Dermis microvascular lymphatic vessel endothelial cell (primary cell): ENCODE measurements around the gene CDRT15L2. TPM values are rescaled to one million over a fixed set of nuclear protein-coding genes. Genes with fewer than 3 reads are reported as not detected.
"Not testable (repeated sequence)": the region's sequence is repeated elsewhere in the genome, so short reads cannot be mapped to it uniquely, and the experiment has no call there.

Experiments
- DNase-seq, 2 donors: peaks; one replicate each; pipeline versions ENCODE4 v3.0.0 to v3.0.0-alpha.2; 2010; ENCODE audit warnings: low read depth in 2 of 2
- total RNA-seq: library from RNA; depleted of rRNA; stranded (reverse); fragments of >200 nt; gene quantifications from 2 replicates; pipeline ENCODE4 v1.2.1, GENCODE V29; 2014

The CDRT15L2 gene
- total RNA-seq, result not detected in 2 replicates

DNA sequence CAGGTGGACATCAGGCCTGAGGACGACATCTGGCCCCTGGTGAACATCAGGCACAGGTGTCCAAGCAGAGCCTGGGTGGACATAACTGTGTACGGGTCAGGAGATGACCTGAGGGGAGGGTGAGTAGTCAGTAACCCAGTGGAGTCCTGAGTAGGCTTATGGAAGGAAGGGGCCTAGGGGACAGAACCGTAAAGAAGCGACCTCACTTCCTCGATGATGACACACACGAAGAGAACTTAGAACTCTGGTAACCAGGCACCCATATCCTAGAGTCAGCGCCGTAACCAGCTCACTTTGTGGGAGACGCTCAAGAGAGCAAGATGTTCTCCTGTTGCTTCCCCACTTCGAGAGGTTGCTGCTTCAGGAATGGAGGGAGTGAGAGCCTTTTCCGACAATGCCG is at the start of gene CDRT15L2:
Gene CDRT15L2, plus strand, starts transcription at position 301 of the 400 bp plus-strand sequence. Its CDS starts 20 bp downstream, at position 321.
- not testable (repeated sequence) for DNase-seq

DNA sequence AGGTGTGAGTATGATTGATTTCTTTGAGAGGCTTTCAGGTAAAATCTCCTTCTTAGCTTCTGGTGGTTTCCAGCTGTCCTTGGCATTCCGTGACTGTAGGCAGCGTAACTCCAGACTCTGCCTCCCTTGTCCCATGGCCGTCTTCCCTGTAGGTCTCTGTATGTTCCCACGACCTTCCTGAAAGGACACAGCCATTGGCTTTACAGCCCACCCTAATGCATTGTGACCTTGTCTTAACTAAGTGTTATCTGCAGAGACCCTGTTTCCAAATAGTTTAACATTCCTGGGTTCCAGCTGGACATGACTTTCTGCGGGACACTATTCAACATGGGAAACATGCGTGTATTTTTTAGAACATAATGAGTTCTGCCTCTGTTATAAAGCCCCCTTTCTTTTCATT is 49.4 kb upstream of the CDRT15L2 start:
- DNase-seq, result not testable (repeated sequence)

DNA sequence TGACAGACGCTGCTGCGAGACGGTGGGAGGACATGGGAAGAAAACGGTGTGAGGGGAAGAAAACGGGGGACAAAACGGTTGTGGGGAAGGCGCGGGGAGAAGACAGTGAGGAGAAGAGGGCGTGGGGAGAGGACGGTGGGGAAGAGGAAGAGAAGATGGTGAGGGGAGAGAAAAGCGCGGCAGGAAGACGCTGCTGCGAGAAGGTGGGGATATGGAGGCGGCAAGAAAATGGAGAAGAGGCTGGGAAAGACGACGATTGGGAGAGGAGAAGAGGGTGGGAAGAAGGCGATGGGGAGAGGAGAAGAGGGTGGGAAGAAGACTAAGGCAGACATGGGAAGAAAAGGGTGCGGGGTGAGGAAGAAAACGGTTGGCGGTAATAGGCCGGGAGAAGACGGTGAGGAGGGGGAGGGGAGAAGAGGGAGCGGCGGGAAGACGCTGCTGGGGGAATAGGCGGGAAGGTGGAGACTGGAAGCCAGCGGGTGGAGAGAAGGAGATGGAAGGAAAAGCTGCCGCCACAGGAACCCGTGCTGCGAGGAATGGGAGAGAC is 46.9 kb upstream of the CDRT15L2 start:
- DNase-seq, result not testable (repeated sequence)

DNA sequence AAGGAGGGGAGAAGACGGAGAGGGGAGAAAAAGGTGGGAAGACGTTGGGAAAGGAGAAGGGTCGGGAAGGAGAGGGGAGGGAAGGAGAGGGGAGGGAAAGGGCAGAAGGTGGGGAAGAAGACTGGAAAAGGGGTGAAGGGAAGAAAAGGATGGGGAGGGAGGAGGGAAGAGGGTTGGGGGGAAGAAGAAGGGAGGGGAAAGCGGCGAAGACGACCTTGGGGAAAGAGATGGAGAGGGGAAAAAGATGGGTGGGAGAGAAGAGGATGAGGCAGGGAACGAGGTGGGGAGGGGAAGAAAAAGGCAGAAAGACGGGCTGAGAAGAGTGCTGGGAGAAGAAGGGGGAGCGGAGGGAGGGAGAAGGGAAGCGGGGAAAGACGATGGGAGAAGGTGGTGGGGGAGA is 46.3 kb upstream of the CDRT15L2 start:
- DNase-seq, result not testable (repeated sequence)

DNA sequence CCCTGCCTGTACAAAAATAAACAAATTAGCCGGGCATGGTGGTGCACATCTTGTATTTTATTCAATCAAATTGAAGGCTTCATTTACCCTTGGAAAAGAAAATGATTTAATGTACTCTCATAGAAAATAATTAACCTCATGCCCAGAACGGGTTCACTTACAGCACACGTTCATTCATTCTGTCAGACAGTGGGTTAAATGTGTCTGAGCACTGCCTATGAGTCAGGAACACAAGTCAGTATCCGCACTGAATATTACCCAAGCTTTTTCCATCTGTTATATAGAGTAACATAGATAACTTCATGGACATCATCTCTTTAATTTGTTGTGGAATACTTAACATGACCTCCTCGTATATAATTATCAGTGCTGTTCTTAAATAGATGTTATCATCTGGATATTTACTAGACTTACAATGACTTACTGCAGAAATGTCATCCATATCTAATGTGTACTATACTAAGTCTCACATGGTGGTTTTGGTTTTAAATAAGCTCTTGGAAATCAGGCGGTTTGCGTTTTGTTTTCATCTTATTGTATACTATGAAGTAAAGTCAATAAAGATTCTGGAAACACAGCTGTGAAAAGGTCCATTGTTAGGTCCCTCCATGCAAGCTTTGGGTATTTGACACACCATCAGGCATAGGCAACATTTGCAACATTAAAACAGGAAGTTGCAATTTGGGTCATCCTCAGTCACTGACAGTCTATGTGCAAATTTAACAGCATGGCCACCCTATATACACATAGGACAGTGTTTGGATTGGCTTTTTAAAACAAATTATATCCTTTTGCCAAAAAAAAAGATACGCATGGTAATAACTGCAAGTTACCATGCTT is 44.6 kb upstream of the CDRT15L2 start:
- DNase-seq, result not testable (repeated sequence)

DNA sequence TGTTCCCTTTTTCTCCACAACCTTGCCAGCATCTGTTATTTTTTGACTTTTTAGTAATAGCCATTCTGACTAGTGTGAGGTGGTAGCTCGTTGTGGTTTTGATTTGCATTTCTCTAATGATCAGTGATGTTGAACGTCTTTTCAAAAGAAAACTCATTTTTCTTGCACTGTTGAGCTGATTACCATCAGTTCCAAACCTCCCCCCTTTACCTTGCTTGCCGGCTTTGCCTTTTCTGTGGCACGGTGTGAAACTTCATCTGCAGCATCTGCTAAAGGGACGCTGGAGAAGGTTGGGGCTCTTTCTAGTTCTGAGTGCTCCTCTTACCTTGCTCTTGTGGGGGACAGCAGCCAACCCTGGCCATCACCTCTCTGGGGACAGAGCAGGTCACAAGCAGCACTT is 39.1 kb upstream of the CDRT15L2 start:
- DNase-seq, result not testable (repeated sequence)

DNA sequence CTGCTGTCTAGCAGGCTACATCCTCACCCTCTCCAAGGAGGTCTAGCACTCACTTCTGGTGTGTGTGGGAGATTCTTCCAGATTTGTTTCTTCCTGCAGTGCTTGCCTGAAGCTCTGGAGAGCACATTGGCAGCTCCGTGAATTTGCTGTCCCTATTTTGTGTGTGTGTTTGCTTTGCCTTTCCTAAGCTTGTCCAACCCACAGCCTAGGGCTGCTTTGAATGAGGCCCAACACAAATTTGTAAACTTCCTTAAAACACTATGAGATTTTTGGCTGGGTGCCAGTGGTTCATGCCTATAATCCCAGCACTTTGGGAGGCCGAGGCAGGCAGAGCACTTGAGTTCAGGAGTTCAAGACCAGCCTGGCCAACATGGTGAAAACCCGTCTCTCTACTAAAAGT is 38.7 kb upstream of the CDRT15L2 start:
- not testable (repeated sequence) for DNase-seq

DNA sequence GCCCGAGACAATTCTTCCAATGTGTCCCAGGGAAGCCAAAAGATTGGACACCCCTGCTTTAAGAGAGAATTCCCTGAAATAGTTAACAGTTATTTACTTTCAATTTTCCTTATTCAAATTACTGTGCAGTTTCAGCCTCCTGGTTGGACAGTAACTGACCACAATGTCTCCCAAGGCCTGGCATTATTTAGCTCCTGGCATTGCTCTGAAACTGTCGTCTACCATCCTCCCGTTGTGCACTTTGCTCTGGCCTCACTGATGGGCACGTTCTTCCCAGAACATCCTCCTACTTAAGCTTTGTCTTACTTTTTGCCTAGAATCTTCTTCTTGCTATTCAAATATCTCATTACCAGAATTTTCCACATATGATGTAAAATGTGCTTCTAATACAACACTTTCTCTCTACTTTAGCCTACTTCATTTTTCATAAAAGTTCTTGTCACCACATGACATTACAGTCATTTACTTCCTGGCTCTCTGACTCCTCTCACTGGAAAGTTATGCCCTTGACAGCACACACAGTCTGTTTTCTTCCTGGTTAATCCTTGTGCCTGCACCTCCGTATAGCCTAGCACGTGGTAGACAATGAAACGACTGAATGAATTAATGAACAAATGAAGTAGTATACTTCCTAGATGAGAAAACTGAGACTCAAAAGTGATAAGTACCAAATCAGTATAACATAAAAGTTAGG is 37.5 kb upstream of the CDRT15L2 start:
- not testable (repeated sequence) for DNase-seq

DNA sequence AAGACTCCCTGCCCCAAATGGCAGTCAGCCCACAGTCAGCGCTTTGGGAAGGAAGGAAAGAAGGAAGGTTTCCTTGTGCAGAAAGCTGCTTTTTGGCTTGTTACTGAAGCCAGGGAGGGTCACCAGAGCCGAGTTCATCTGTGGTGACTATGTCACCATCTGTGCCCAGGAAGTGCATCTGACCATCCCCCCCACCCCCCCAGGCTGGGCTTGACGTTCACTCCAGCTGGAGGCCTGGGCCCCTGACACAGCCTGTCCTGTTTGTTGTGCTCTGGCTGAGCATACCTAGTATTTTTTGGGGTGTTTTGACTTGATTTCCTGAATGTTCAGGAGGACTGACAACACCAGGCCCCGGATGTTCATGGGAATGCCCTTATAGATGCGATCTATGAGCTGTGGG is 31.6 kb upstream of the CDRT15L2 start:
- not testable (repeated sequence) for DNase-seq

DNA sequence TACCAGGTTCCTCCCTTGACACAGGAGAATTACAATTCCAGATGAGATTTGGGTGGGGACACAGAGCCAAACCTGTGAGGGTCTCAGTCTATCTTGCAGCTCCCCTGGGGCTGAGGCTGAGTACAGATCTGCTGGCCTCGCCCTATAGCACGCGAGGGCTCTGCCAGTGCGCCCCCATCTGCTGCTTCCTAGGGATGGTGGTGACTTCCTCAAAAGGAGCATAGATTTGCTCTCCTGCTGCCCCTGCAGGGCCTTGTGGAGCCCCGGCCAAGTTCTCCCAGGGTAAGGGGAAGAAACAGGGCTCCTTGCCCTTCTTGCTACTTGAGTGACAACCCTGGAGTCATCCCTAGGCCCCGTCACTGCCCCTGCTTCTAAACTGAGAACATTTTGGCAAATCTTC is 26.6 kb upstream of the CDRT15L2 start:
- not testable (repeated sequence) for DNase-seq

DNA sequence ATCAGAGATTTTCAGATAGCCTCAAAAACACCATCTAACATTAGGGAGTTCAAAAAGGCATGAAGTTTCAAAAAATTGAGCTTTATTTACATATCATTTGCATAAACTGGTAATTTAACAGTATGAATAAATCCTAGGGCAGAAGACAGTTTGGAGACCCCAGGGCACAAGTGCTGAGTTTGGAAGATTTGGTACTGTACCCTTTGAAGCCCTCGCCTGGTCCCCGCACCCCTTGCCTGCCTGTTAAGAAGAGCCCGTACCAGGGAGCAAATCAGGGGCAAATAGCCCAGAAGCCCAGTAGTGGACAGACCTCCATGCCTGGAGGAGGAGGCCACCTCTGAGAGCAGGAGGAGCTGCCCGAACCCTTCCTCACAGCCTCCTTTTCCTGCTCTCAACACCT is 24.8 kb upstream of the CDRT15L2 start:
- DNase-seq, result not testable (repeated sequence)

DNA sequence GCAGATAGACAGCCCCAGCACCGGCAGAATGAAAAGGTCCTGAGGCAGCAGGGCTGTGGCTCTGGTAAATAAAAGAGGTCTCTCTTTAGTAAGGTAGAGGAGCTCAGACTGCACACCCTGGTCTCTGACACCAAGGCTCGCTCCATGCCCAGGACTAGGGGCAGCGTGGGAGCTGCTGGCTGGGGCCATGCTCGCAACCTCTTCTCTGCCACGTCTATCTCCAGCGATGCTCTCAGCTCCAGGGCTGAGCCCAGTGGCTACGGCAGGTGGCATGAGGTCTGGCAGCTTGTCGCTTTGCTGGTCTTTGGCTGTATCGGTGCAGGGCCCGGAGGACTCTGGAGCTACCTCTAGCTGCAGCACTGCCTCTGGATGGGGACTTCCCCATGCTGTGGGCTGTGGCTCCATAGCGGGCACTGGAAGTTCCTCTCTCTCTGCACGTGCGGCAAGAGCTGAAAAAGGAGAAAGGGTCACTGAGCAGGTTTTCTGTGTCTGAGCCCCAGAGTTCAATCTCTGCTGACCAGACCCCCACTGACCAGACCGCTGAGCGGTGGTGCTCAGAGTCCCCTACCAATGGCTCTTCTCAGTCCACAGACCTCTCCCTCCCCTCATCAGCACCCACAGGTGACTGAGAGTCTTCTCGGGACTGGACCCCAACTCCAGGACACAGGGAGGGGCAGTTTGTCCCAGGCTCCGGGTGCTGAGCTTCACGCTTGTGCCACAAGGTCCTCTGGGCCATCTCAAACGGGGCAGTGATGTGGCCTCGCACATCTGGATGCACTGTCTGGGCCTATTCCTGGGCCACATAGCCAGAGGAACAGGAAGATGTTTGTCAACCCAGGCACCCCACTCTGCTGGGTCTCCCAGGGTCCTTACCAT is 24.2 kb upstream of the CDRT15L2 start:
- not testable (repeated sequence) for DNase-seq

DNA sequence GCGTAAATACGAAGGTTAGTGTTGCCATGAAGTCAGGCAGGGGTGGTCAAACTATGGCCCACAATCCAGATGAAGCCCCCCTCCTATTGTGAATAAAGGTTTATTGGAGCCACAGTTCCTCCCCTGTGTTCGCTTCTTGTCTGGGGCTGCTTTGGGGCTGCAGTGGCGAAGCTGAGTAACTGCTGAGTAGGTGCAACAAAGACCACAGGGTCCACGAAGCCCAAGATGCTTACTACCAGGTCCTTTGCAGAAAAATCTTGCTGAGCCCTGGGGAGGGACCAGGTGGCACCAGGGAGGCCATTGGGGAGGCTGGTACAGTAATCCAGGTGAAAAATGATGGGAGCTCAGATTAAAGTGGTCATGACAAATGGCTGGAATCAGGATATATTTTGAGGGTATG is 21.4 kb upstream of the CDRT15L2 start:
- DNase-seq, result not testable (repeated sequence)

DNA sequence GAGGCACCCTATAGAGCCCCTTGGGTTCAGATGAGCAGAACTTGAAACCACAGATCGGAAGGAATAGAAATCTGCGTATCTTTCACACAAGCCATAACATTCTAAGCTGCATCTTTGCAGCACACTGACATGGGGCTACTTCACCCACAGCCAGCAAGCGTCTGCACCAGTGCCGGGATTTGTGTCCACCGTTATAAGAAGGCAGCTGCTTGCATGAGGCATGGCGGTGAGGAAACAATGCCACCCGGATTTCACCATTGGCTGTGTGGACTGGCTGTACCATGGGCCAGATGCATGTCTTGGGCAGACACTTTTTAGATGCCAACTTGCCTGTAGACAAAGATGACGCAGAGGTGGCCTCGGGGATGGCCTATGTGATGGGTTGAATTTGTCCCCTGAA is 20.5 kb upstream of the CDRT15L2 start:
- DNase-seq, result not testable (repeated sequence)

DNA sequence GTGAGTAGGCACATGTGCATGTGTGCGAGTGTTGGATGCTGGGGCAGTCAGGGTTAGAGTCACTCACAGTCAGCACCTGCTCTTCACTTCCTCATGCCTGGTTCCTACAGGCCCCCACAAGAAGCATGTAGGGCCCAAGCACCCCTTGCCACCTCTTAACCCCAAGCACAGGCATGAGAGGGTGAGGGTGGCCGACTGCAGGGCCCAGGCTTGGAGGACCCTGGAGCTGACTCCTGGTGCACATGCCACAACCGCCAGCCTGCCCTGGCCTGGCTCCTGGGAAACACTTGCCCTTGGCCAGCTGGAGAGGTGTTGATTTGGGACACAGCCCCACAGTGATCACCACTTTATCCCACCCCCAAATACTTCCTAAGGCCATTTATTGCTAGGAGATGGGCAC is 16.9 kb upstream of the CDRT15L2 start:
- DNase-seq, result no peak

DNA sequence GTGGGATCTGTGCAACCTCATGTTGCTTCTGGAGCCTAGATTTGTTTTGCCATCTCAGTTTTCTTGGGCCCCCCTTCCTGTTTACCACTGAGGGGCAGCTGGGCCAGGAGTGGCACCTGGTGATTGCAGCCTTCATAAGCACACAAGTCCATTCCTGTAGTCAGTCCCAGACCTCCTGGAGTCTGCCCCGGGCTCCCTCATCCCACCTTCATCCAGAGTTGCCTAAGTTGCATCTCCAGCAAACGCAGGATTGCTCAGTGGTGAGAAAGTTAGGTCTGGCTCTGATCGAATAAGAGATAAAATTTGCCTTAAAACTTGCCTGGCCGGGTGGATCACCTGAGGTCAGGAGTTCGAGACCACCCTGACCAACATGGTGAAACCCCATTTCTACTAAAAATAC is 14.3 kb upstream of the CDRT15L2 start:
- not testable (repeated sequence) for DNase-seq

DNA sequence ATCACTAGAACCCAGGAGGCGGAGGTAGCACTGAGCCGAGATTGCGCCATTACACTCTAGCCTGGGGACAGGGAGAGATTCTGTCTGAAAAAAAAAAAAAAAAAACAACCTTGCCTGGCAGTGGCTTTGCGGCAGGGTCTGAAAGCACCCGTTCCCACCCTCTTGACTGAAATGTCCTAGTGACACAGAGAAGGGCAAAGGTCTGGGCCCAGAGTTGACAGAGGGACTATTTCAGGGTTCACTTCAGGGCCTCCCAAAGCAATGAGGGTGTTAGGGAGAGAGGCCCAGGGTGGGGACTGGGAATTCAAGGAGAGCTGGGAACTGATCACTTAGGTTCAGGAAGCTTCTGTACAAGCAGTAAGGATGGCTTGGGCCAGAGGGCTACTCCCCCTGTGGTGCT is 13.8 kb upstream of the CDRT15L2 start:
- DNase-seq, result no peak

DNA sequence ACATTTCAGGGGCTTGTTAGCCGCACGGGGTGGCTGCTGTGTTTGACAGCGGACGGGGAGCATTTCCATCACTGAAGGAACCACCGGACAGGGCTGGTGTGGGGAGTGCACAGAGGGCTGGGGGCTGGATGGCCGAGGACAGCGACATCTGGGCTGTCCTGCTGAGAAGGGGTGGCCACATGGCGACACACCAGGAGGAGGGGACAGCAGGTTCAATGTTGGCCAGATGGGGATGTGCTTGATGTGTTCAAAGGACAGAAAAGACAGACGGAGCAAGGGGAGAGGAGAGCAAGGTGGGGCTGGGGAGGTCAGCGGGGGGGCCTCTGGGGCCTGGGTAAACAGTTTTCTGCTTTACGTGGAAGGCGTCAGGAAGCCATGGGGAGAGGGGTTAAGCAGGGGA is 12.8 kb upstream of the CDRT15L2 start:
- not testable (repeated sequence) for DNase-seq

DNA sequence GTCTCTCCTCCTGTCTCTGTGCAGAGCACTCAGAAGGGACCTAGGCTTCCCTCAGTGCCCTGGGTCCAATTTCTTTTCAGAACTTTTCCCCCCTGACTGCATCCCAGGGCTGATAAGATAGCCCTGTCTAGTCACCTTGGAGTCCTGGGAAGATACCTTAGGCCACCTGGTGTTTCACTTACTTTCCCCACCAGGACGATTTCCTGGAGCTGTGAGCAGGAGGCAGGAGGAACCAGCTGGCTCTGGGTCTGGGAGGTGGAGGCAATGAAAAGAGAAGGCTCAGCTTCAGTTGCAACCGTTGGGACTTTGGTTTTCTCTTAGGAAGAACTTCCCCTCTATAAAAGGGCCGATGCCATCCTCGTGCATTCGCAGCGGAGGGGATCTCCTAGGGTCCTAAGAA is 12.1 kb upstream of the CDRT15L2 start:
- DNase-seq, result not testable (repeated sequence)

DNA sequence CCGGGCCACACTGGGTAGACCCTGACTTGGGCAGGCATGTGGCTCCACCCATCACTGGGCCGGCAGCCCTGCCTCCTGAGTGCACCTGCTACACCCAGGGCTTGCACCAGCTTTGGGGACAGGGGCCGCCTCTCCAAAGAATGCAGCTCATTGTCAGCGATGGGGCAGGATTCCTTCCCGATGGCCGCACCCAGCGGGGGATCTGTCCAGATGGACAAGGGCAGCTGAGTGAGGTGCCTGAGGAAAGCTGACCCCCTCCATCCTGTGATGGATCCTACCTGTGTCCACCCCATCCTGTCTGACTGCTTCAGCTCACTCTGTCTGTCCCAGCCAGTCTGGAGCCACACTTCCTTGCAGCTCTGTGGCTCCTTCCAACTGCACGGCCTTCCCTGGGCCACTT is 10.9 kb upstream of the CDRT15L2 start:
- DNase-seq, result not testable (repeated sequence)

DNA sequence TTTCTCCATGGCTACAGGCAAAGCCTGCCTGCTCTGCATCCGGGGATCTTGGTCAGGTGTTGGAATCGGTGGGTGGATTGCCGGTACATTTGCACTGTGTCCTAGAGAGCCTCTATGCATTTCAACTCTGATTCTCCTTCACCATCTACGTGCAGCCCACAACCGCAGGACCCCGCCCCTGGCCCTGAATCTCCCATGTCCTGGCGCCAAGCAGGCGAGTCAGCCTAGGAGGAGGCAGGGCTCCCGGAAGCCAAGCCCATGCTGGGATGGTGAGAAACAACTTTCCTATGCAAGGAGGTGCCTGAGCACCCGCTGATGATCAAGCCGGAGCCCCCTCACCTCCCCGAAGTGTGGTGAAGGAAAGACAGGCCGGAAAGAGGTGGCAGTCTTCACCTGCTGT is 7.9 kb upstream of the CDRT15L2 start:
- not testable (repeated sequence) for DNase-seq
